ENCODE measurements around the gene PTAR1. TPM values are rescaled to one million over a fixed set of nuclear protein-coding genes. Genes with fewer than 3 reads are reported as not detected.
"Not testable (repeated sequence)": the region's sequence is repeated elsewhere in the genome, so short reads cannot be mapped to it uniquely, and the experiment has no call there.

Gene PTAR1
- total and polyA plus RNA-seq, 10 of the 15 experiments (the other 5 are each of a cell fraction or from before 2014, with no cell fraction given), result 4.9 to 27.6 (median 14.2) TPM

DNA sequence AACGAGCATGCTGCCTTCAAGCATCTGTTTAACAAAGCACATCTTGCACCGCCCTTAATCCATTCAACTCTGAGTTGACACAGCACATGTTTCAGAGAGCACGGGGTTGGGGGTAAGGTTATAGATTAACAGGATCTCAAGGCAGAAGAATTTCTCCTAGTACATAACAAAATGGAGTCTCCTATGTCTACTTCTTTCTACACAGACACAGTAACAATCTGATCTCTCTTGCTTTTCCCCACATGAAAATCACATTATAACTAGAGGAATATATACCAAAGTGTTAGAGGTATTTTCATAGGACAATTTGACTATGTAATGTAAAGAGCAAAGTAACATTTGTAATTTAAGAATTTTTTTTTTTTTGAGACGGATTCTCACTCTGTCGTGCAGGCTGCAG lies 4.1 kb upstream of the PTAR1 start:
- BruUV-seq (replicated peaks); CTCF ChIA-PET; DNase-seq (ENCODE audit: low read depth, low spot score); H3K36me3 ChIP-seq (ENCODE audit: control insufficient read depth in 2 of 2, insufficient read depth in 2 of 2, low read length in 1 of 2); H3K27ac ChIP-seq (ENCODE audit: control insufficient read depth, insufficient read depth); H3K79me2 ChIP-seq (ENCODE audit: control insufficient read depth, insufficient read depth, low read length); POLR2A ChIA-PET; H2AFZ ChIP-seq (ENCODE audit: control insufficient read depth, low read depth, low read length); H4K20me1 ChIP-seq (ENCODE audit: control insufficient read depth, insufficient read depth); H3K4me1 ChIP-seq (ENCODE audit: control insufficient read depth, insufficient read depth, low read length); H3K9ac ChIP-seq (ENCODE audit: control insufficient read depth, insufficient read depth, low read length); H3K4me2 ChIP-seq (ENCODE audit: control insufficient read depth, insufficient read depth); H3K27me3 ChIP-seq (replicated peaks in 1 of 2; ENCODE audit: control insufficient read depth in 2 of 2, insufficient read depth in 2 of 2, low read length in 1 of 2); H3K9me3 ChIP-seq (replicated peaks; ENCODE audit: control insufficient read depth, insufficient read depth, low read length); ATAC-seq; FAIRE-seq; RAD21 ChIA-PET (ENCODE audit: unreplicated experiment); H3K4me3 ChIP-seq: not testable (repeated sequence)
- intact Hi-C loops (cut with micrococcal nuclease; ENCODE audit: unreplicated experiment), result loop anchor here (10.0 kb wide), 1 partner anchor 589 kb away; the partner anchor contains the start of gene TJP2
- in situ Hi-C loops (cut with MboI), result loop anchor here (25.0 kb wide), 2 partner anchors 98 to 498 kb away; partner anchors contain the start of gene SMC5
- 61% methylated on average over 4 of the region's 5 CpGs for WGBS (ENCODE audit: insufficient coverage, insufficient replicate concordance, low lambda C conversion rate, missing lambda C conversion rate)
- SMC1A ChIA-PET (ENCODE audit: uncharacterized antibody, unreplicated experiment), result interaction anchor here (0.6 kb wide), 1 partner anchor 37 kb away, joined by 3 read pairs; no protein-coding TSS in a partner anchor

DNA sequence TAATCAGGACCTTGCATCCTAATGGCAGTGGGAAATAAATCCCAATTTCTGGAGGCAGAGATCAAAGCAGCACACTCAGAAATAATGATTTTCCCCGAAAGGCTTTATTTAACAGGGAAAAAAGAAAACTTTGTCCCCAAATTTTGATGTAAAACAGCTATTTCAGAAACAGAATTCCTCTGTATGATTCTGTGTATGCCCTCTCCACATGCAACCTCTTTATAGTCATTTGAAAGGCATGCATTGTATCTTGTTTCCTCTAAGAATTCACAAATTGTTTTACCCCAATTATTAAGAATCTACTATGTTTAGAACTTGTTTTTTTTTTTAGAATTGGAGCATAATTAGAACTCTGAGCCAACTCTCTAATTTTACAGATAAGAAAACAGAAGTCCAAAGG lies 2.7 kb upstream of the PTAR1 start:
- no peak overlapping the region for H3K27ac ChIP-seq (ENCODE audit: control insufficient read depth, insufficient read depth)
- RAD21 ChIA-PET (ENCODE audit: unreplicated experiment), result no interaction called here
- no peaks in the 10 kb centered on the region for H3K27me3 ChIP-seq (replicated peaks in 1 of 2; ENCODE audit: control insufficient read depth in 2 of 2, insufficient read depth in 2 of 2, low read length in 1 of 2)
- in situ Hi-C loops (cut with MboI) (loop anchor here (25.0 kb wide), 2 partner anchors 100 to 500 kb away; partner anchors contain the start of gene SMC5), intact Hi-C loops (cut with micrococcal nuclease; ENCODE audit: unreplicated experiment) (loop anchor here (10.0 kb wide), 1 partner anchor 588 kb away; the partner anchor contains the start of gene TJP2)
- H3K79me2 ChIP-seq (ENCODE audit: control insufficient read depth, insufficient read depth, low read length), result peaks cover 19% of the 10 kb centered on the region
- FAIRE-seq (no peak), ATAC-seq (no peak), DNase-seq (ENCODE audit: low read depth, low spot score) (no peak)
- CTCF ChIA-PET, result no interaction called here
- no peaks in the 10 kb centered on the region for H4K20me1 ChIP-seq (ENCODE audit: control insufficient read depth, insufficient read depth)
- H3K4me2 ChIP-seq (ENCODE audit: control insufficient read depth, insufficient read depth), result no peak overlapping the region
- H3K9me3 ChIP-seq (replicated peaks; ENCODE audit: control insufficient read depth, insufficient read depth, low read length), result no peaks in the 10 kb centered on the region
- no peak overlapping the region for H3K9ac ChIP-seq (ENCODE audit: control insufficient read depth, insufficient read depth, low read length)
- SMC1A ChIA-PET (ENCODE audit: uncharacterized antibody, unreplicated experiment), result no interaction called here
- no peaks in the 10 kb centered on the region for H3K36me3 ChIP-seq (ENCODE audit: control insufficient read depth in 2 of 2, insufficient read depth in 2 of 2, low read length in 1 of 2)
- 93% methylated on average over 1 of the region's 1 CpG for WGBS (ENCODE audit: insufficient coverage, insufficient replicate concordance, low lambda C conversion rate, missing lambda C conversion rate)
- H3K4me3 ChIP-seq, result no peak overlapping the region
- TF ChIP-seq LARP7 (IDR thresholded peaks at IDR 0.05) (no peak), SPI1 (IDR thresholded peaks at IDR 0.05; ENCODE audit: borderline replicate concordance, insufficient read depth, low read depth, low read length) (no peak), RBBP5 (conservative IDR thresholded peaks at IDR 0.05) (no peak), TCF7 (IDR thresholded peaks at IDR 0.05; ENCODE audit: borderline replicate concordance) (no peak), HDAC6 (IDR thresholded peaks at IDR 0.05; ENCODE audit: unreplicated experiment) (no peak), HSF1 (IDR thresholded peaks at IDR 0.05; ENCODE audit: low read depth, low read length) (no peak)
- TF ChIP-seq, protein P1, sequence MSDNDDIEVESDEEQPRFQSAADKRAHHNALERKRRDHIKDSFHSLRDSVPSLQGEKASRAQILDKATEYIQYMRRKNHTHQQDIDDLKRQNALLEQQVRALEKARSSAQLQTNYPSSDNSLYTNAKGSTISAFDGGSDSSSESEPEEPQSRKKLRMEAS (IDR thresholded peaks at IDR 0.05; ENCODE audit: low read depth, low read length), result no peak
- BruUV-seq (replicated peaks), result no TSS peak
- no peaks in the 10 kb centered on the region for H3K4me1 ChIP-seq (ENCODE audit: control insufficient read depth, insufficient read depth, low read length)
- POLR2A ChIA-PET, result no interaction called here
- H2AFZ ChIP-seq (ENCODE audit: control insufficient read depth, low read depth, low read length), result no peak overlapping the region
